Endodermal cell (in vitro differentiated cells): ENCODE results near the gene PDZD7. TPM values are rescaled to one million over a fixed set of nuclear protein-coding genes. Genes with fewer than 3 reads are reported as not detected.

ENCODE experiments used
- DNase-seq: peaks from one replicate; pipeline ENCODE4 v3.0.0-alpha.2; 2017
- H3K27ac ChIP-seq: 2 replicates; pipeline ENCODE4 v1.5.1; 2013; ENCODE audit warnings: mild to moderate bottlenecking, low read depth, low read length, moderate library complexity
- H3K27me3 ChIP-seq: 2 replicates; pipeline ENCODE4 v1.6.1; 2013; ENCODE audit warnings: mild to moderate bottlenecking, low read length, moderate library complexity; ENCODE audit not compliant: insufficient read depth, control insufficient read depth, poor library complexity, severe bottlenecking
- H3K36me3 ChIP-seq: 2 replicates; pipeline ENCODE4 v1.7.0; 2013; ENCODE audit warnings: mild to moderate bottlenecking, low read length, moderate library complexity; ENCODE audit not compliant: control insufficient read depth, insufficient read depth
- H3K4me1 ChIP-seq: one replicate; pipeline ENCODE4 v1.7.0; 2013; ENCODE audit warnings: low read length; ENCODE audit not compliant: control insufficient read depth, insufficient read depth
- H3K4me3 ChIP-seq: 2 replicates; pipeline ENCODE4 v1.5.1; 2013; ENCODE audit warnings: mild to moderate bottlenecking, low read length, moderate library complexity
- H3K9ac ChIP-seq: 2 replicates; pipeline ENCODE4 v1.6.1; 2013; ENCODE audit warnings: mild to moderate bottlenecking, low read length, moderate library complexity; ENCODE audit not compliant: poor library complexity, severe bottlenecking; ENCODE audit errors: extremely low read depth
- H3K9me3 ChIP-seq: 2 replicates; pipeline ENCODE4 v1.6.1; 2013; ENCODE audit warnings: mild to moderate bottlenecking, low read length, moderate library complexity; ENCODE audit not compliant: control insufficient read depth
- H3K27ac Mint-ChIP-seq: 2 replicates; pipeline ENCODE4 v1.8.0; 2020; ENCODE audit warnings: mixed read lengths
- H3K27me3 Mint-ChIP-seq: 2 replicates; pipeline ENCODE4 v1.8.0; 2021; ENCODE audit warnings: mild to moderate bottlenecking, mixed read lengths; ENCODE audit not compliant: insufficient read depth
- H3K36me3 Mint-ChIP-seq: 2 replicates; pipeline ENCODE4 v1.8.0; 2020; ENCODE audit warnings: low read depth, mixed read lengths
- H3K4me1 Mint-ChIP-seq: 2 replicates; pipeline ENCODE4 v1.8.0; 2020; ENCODE audit warnings: mixed read lengths
- H3K4me3 Mint-ChIP-seq: 2 replicates; pipeline ENCODE4 v1.8.0; 2020; ENCODE audit warnings: mild to moderate bottlenecking, moderate library complexity, mixed read lengths
- H3K9me3 Mint-ChIP-seq: 2 replicates; pipeline ENCODE4 v1.8.0; 2020; ENCODE audit warnings: mild to moderate bottlenecking, mixed read lengths
- CTCF ChIP-seq: fragments of 200-600 bp; sonication (generic); conservative IDR thresholded peaks from 2 replicates; pipeline ENCODE4 v1.5.0; 2021; ENCODE audit warnings: antibody characterized with exemption, mild to moderate bottlenecking
- WGBS, 2 experiments: methylation state at CpG; one replicate each; pipeline versions ENCODE4 v1.1.5 to v1.1.7; 2013; ENCODE audit warnings: missing lambda C conversion rate in 2 of 2, mixed read lengths in 1 of 2; ENCODE audit not compliant: insufficient coverage in 1 of 2, insufficient read length in 1 of 2; 5-methylcytosine and 5-hydroxymethylcytosine counted together
- total RNA-seq, 2 donors: library from RNA; stranded (reverse); fragmentation: NEBNext Ultra II Directional in 1 of 2; extraction: Animal tissue kit (Norgen Biotek cat#: 25700) in 1 of 2; gene quantifications; 2 replicates in 1 of 2; 3 replicates in 1 of 2; pipeline ENCODE4 v1.2.1, GENCODE V29; 2021

The PDZD7 gene
- total RNA-seq, 2 donors from 2014 or later, result 0.49 to 1.1 TPM

GRCh38 chr10:100978901-100979195 is 52.1 kb downstream of the PDZD7 start:
- Mint-ChIP-seq H3K4me1 (no peaks in the 10 kb centered on the region), H3K36me3 (peaks cover 46% of the 10 kb centered on the region)
- WGBS, 2 experiments, result 93 to 97% methylated on average over 10 of the region's 10 CpGs

GRCh38 chr10:100978121-100978900 is 52.6 kb downstream of the PDZD7 start:
- Histone ChIP-seq H3K9ac (no peak overlapping the region), H3K27me3 (no peaks in the 10 kb centered on the region), H3K4me1 (no peaks in the 10 kb centered on the region), H3K4me3 (no peak overlapping the region), H3K27ac (no peak overlapping the region), H3K36me3 (peaks cover 25% of the 10 kb centered on the region), H3K9me3 (no peaks in the 10 kb centered on the region)
- WGBS, 2 experiments, result 94 to 99% methylated on average over 11 to 13 of the region's 13 CpGs
- Mint-ChIP-seq H3K27ac (no peak overlapping the region), H3K36me3 (peaks cover 47% of the 10 kb centered on the region), H3K4me1 (no peaks in the 10 kb centered on the region), H3K4me3 (no peak overlapping the region), H3K27me3 (no peaks in the 10 kb centered on the region), H3K9me3 (no peaks in the 10 kb centered on the region)
- DNase-seq, result no peak
- TF ChIP-seq CTCF, result no peak

More at GRCh38 chr10:100978901-100979195, 52.1 kb downstream of the PDZD7 start:
- Histone ChIP-seq H3K27me3 (no peaks in the 10 kb centered on the region), H3K9me3 (no peaks in the 10 kb centered on the region), H3K4me1 (no peaks in the 10 kb centered on the region), H3K9ac (no peak overlapping the region), H3K36me3 (peaks cover 25% of the 10 kb centered on the region), H3K27ac (no peak overlapping the region), H3K4me3 (no peak overlapping the region)
- no peak for DNase-seq
- Mint-ChIP-seq H3K4me3 (no peak overlapping the region), H3K27me3 (no peaks in the 10 kb centered on the region), H3K27ac (no peak overlapping the region), H3K9me3 (no peaks in the 10 kb centered on the region)
- TF ChIP-seq CTCF, result no peak

- 91 to 95% methylated on average over 5 to 6 of the region's 6 CpGs for WGBS, 2 experiments
- TF ChIP-seq CTCF, result no peak
- peaks cover 4% of the 10 kb centered on the region for H3K4me1 Mint-ChIP-seq
These were observed 53.5 kb downstream of the PDZD7 start for GRCh38 chr10:100977436-100977835.

More at GRCh38 chr10:100977436-100977835, 53.5 kb downstream of the PDZD7 start:
- H3K27ac ChIP-seq, result no peak overlapping the region
- no peak overlapping the region for H3K4me3 ChIP-seq
- Mint-ChIP-seq H3K27ac (no peak overlapping the region), H3K36me3 (peaks cover 48% of the 10 kb centered on the region), H3K27me3 (no peaks in the 10 kb centered on the region), H3K9me3 (no peaks in the 10 kb centered on the region), H3K4me3 (no peak overlapping the region)
- H3K4me1 ChIP-seq, result no peaks in the 10 kb centered on the region
- H3K9ac ChIP-seq, result no peak overlapping the region
- H3K27me3 ChIP-seq, result no peaks in the 10 kb centered on the region
- DNase-seq, result no peak
- H3K9me3 ChIP-seq, result no peaks in the 10 kb centered on the region
- peaks cover 25% of the 10 kb centered on the region for H3K36me3 ChIP-seq
